Erythroblast (primary cell): ENCODE results near the gene HDAC4.

Source experiments
- GATA1 ChIP-seq: IDR thresholded peaks from 2 replicates; pipeline ENCODE4 v1.6.1; 2011; ENCODE audit warnings: low read depth, mild to moderate bottlenecking, control low read depth, low read length, moderate library complexity
- POLR2A ChIP-seq: IDR thresholded peaks from 2 replicates; pipeline ENCODE4 v1.6.1; 2011; ENCODE audit warnings: mild to moderate bottlenecking, low read length

DNA sequence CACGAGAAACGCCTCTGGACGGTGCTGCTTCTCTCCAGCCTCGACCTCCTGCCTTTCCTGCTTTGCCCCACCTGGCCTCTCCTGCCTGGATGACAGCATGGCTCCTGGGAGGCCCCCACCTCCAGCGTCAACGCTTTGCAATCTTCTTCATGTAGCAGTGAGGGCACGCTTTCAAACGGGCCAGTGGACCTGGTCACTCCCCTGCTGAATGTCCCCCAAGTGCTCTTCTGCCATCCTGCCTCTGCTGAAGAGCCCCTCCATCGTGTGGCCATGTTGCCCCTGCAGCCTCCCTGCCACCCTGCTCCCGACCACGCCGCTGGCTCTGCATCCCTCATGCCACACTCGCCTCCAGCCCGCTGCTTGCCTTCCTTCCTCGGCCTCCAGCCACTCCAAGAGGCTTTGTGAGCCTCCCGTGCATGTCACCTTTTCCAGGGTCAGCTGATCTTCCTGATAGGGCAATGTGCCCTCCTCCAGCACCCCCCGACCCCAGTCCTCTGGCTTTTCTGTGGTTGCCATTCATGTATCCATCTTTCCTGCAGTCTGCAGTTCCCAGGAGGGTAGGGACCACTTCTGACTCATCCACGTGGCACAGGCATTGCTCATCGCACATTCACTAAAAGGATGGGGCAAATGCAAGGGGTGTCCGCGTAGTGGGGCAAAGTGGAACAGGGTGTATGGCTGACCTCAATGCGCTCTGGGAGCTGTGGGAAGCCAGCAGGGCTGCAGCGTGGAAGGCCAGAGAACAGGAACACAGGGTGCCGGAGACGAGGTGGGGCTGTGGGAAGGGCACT, 284.2 kb downstream of the HDAC4 start:
- TF ChIP-seq POLR2A = no peak
- no peak for TF ChIP-seq GATA1
